ENCODE results near the gene ZNF236. TPM values are rescaled to one million over a fixed set of nuclear protein-coding genes. Genes with fewer than 3 reads are reported as not detected.
"Not testable (repeated sequence)": the region's sequence is repeated elsewhere in the genome, so short reads cannot be mapped to it uniquely, and the experiment has no call there.

The ZNF236 gene
- total RNA-seq, 4 donors from 2014 or later = 6.2 to 16.5 (median 10.7) TPM

DNA sequence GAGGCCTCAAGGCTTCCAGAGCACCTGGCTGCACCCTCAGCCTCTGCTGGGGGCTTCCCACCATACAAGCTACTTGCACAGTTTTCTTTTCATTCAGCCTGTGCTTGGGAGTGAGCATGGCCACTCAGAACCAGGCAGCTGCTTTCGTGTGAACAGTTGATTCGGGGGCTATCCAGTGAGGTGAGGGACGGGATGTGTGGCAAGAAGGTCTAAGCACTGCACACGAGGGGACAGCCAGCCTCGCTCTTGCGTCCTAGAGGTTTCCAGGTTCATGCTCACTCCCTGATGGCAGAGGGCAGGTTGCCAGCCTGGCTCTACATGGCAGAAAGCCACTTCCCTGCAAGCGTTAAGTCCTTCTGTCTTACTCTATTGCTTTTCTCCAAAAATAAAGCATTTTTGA is 164.0 kb downstream of the ZNF236 start:
- no peaks in the 10 kb centered on the region for H3K36me3 ChIP-seq
- no peak for DNase-seq
- no peaks in the 10 kb centered on the region for H3K27me3 ChIP-seq
- H3K9me3 ChIP-seq = no peaks in the 10 kb centered on the region
- H3K4me3 ChIP-seq = no peak overlapping the region
- intact Hi-C loops (cut with DNase I) = loop anchor here (10.0 kb wide), 1 partner anchor 182 kb away; no protein-coding TSS in a partner anchor
- TF ChIP-seq, protein P1, sequence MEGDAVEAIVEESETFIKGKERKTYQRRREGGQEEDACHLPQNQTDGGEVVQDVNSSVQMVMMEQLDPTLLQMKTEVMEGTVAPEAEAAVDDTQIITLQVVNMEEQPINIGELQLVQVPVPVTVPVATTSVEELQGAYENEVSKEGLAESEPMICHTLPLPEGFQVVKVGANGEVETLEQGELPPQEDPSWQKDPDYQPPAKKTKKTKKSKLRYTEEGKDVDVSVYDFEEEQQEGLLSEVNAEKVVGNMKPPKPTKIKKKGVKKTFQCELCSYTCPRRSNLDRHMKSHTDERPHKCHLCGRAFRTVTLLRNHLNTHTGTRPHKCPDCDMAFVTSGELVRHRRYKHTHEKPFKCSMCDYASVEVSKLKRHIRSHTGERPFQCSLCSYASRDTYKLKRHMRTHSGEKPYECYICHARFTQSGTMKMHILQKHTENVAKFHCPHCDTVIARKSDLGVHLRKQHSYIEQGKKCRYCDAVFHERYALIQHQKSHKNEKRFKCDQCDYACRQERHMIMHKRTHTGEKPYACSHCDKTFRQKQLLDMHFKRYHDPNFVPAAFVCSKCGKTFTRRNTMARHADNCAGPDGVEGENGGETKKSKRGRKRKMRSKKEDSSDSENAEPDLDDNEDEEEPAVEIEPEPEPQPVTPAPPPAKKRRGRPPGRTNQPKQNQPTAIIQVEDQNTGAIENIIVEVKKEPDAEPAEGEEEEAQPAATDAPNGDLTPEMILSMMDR (IDR thresholded peaks at IDR 0.05) = no peak
- no peak for TF ChIP-seq POLR2A (IDR thresholded peaks at IDR 0.05)
- H3K27ac ChIP-seq = no peak overlapping the region
- WGBS, 2 donors = 66 to 83% methylated on average over 5 to 6 of the region's 7 CpGs
- H3K4me1 ChIP-seq = peaks cover 0 to 14% (median 0%) of the 10 kb centered on the region in 3 donors

DNA sequence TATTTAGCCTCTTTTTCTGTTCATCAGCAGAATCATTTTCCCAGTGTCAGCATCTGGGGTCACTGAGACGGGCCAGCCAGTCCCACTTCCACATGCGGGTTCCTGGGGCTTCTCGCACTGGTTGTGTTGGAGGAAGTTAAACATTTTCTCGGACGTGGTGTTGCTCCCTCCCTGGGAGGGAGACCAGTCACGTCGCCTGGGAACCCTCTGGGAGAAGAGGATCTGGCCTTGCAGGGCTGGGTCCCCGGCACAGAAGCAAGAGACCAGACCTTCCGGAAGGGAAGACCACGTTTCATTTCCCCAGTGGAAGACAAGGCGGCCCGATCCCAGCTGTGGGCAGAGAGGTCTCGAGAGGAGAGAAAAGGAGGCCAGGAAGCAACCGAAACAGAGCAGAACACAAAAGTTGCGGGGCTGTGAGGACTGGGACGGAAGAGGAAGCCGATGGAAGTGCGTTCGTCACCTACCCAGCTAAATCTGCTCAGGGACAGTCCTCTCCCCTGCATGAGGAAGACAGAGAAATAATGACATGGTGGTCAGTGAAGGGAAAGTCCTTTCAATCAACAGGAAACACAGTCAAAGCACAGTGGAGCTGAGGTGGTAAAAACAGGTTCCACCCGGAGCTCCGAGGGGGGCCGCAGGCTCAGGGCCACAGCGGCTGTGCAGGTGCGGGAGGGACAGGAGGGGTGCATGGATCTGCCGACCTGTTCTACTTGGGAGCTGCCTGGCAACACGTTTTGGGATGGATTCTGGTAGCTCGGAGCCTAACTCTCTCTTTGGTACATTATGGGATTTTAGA is 165.9 kb downstream of the ZNF236 start:
- H3K36me3 ChIP-seq = no peaks in the 10 kb centered on the region
- DNase-seq = no peak
- 56 to 72% methylated on average over 20 to 23 of the region's 27 CpGs for WGBS, 2 donors
- H3K9me3 ChIP-seq = no peaks in the 10 kb centered on the region
- intact Hi-C loops (cut with DNase I) = loop anchor here (10.0 kb wide), 1 partner anchor 183 kb away; no protein-coding TSS in a partner anchor
- no peaks in the 10 kb centered on the region for H3K27me3 ChIP-seq
- peak overlapping the region in 2 of 4 donors; percentile 45 to 70 for H3K27ac ChIP-seq
- peaks cover 0 to 11% (median 0%) of the 10 kb centered on the region in 3 donors for H3K4me1 ChIP-seq
- H3K4me3 ChIP-seq = peak overlapping the region in 2 of 4 donors; percentile 6
- TF ChIP-seq POLR2A (IDR thresholded peaks at IDR 0.05) = peak in 1 of 4 donors; percentile 13
- TF ChIP-seq, protein P1 (IDR thresholded peaks at IDR 0.05) = no peak

DNA sequence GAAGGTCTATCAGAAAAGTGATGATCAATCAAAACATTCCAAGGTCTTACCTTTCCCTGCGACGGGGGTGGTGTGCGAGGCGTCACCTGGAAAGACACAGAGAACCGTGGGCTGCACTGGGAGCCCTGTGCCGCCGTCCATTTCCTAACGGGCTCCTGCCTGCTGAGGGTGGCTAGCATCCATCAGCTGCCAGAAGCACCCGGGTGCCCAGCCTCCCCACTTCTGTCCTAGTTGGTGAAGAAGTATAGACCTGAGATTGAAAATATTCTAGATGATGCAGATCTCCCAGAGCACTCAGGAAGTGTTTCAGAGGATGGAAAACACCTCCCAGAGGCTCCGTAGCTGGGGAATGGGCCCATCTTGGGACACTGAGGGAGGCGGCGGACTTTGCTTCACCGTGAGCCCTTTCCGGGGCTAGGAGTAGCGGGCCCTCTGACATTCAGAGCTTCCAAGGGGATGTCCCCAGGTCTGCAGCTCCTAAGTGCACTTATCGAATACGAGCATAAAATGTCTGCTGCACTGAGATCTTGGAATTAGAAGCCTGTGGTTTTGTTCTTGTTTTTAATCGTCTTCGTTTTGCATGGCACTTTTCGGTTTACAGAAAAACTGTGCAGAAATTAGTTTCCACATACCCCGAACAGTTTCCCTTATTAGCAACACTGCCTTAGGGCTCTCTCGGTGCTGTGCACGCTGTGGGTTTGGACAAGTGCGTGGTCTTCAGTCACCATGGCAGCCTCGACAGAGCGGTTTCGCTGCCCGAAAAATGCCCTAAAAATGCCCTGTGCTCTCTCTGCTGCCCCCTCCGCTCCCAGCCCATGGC is 166.7 kb downstream of the ZNF236 start:
- no peak overlapping the region for H3K4me3 ChIP-seq
- intact Hi-C loops (cut with DNase I) = loop anchor here (10.0 kb wide), 1 partner anchor 184 kb away; no protein-coding TSS in a partner anchor
- H3K27ac ChIP-seq = peak overlapping the region in 2 of 4 donors; percentile 45 to 70
- peaks cover 0 to 5% (median 0%) of the 10 kb centered on the region in 3 donors for H3K4me1 ChIP-seq
- H3K9me3 ChIP-seq = no peaks in the 10 kb centered on the region
- H3K36me3 ChIP-seq = no peaks in the 10 kb centered on the region
- TF ChIP-seq, protein P1 (IDR thresholded peaks at IDR 0.05) = no peak
- no peak for TF ChIP-seq POLR2A (IDR thresholded peaks at IDR 0.05)
- H3K27me3 ChIP-seq = no peaks in the 10 kb centered on the region
- WGBS, 2 donors = 78 to 88% methylated on average over 19 to 28 of the region's 29 CpGs
- DNase-seq = no peak

DNA sequence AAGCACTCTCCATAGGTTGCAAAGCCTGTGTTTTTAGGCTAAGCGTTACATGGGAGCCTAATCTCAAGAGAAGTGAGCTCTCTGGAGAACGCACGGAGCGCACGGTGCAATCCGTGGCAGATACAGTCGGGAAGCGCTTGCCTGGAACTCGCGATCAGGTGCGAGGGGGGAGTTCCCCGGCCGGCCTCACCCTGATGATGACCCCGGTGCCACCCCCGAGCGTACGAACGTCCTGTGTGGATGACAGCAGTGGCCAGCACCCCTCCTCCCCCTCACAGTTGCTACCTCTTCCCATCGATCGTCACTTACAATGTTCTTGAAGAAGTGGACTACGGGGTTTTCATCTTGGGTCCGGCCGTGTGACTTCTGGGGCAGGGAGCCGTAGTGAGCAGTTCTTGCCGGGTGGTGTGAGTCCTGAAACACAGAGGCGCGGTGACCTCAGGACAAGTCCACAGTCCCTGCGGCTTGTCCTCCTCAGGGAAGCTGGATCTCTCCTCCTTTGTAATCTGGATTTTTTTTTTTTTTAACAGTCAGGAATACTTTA is 167.4 kb downstream of the ZNF236 start:
- Histone ChIP-seq H3K4me1 (peaks cover 0 to 5% (median 0%) of the 10 kb centered on the region in 3 donors), H3K27me3 (no peaks in the 10 kb centered on the region), H3K27ac (no peak overlapping the region), H3K9me3 (no peaks in the 10 kb centered on the region), H3K36me3 (no peaks in the 10 kb centered on the region), H3K4me3 (no peak overlapping the region)
- WGBS, 2 donors = 88 to 93% methylated on average over 14 to 18 of the region's 28 CpGs
- TF ChIP-seq, protein P1 (IDR thresholded peaks at IDR 0.05) = no peak
- no peak for TF ChIP-seq POLR2A (IDR thresholded peaks at IDR 0.05)
- no peak for DNase-seq
- intact Hi-C loops (cut with DNase I) = loop anchor here (10.0 kb wide), 1 partner anchor 185 kb away; no protein-coding TSS in a partner anchor

DNA sequence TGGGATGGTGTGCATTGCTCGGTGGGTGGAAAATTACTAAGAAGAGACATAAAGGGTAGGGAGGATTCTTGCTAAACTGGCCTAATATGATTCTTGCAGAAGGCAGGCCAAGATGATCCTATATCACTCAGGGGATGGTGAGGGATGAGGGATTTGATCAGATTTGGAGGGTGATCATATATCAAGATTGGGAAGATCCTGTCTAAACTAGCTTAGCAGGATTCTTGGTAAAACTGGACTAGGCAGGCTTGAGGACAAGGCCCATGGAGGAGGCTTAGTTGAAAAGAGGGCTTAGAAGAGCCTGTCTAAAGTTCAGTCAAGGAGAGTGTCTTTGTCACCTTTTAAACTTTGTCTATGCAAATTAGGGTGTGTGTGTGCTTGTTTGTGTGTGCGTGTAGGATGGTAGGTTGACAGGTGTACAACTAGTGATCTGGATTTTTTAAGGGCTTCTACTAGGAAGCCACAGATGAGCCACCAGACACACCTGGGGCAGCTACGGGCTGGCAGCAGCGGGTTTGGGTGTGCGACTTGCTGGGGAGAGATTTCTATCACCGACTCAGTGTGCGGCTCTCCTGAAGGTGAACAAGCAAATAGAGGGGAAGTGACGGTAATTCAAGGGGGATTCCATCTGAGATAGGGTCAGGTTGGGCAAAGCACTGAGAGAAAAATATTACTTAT is 168.1 kb downstream of the ZNF236 start:
- H3K36me3 ChIP-seq; H3K4me1 ChIP-seq; H3K9me3 ChIP-seq; DNase-seq; intact Hi-C loops (cut with DNase I); H3K27me3 ChIP-seq; H3K4me3 ChIP-seq; H3K27ac ChIP-seq: not testable (repeated sequence)
- WGBS, 2 donors = 71 to 73% methylated on average over 8 of the region's 8 CpGs
